Lung (tissue), 12 donors: Measurements from ENCODE around the gene ASMTL. TPM values are rescaled to one million over a fixed set of nuclear protein-coding genes. Genes with fewer than 3 reads are reported as not detected.
"Not testable (repeated sequence)": the region's sequence is repeated elsewhere in the genome, so short reads cannot be mapped to it uniquely, and the experiment has no call there.

Experiments
- ATAC-seq: fragments of 200-7000 bp; cut with Tn5 transposase; one replicate; pipeline ENCODE4 v1.9.1; 2020; ENCODE audit warnings: moderate number of reproducible peaks; ENCODE audit not compliant: insufficient read depth, low FRiP score
- DNase-seq, 3 donors: peaks; one replicate each; pipeline ENCODE4 v3.0.0-alpha.2; 2013 to 2017
- H3K27ac ChIP-seq, 2 donors: one replicate each; pipeline ENCODE4 v1.5.1; 2013; ENCODE audit warnings: mild to moderate bottlenecking in 2 of 2, moderate library complexity in 2 of 2, control low read depth in 1 of 2, inconsistent platforms in 1 of 2, low read depth in 1 of 2, low read length in 1 of 2
- H3K27me3 ChIP-seq, 3 donors: one replicate each; pipeline ENCODE4 v1.5.1; 2013; ENCODE audit warnings: low read length in 2 of 3; ENCODE audit not compliant: control insufficient read depth in 3 of 3, insufficient read depth in 3 of 3
- H3K36me3 ChIP-seq, 4 donors: one replicate each; pipeline ENCODE4 v1.5.1; 2013; ENCODE audit warnings: low read length in 4 of 4, mild to moderate bottlenecking in 1 of 4, moderate library complexity in 1 of 4; ENCODE audit not compliant: control insufficient read depth in 4 of 4, insufficient read depth in 4 of 4
- H3K4me1 ChIP-seq, 5 donors: one replicate each; pipeline ENCODE4 v1.5.1; 2013; ENCODE audit warnings: low read length in 5 of 5, mild to moderate bottlenecking in 2 of 5, moderate library complexity in 1 of 5; ENCODE audit not compliant: control insufficient read depth in 5 of 5, insufficient read depth in 5 of 5
- H3K4me3 ChIP-seq: one replicate; pipeline ENCODE4 v1.5.1; 2013; ENCODE audit warnings: mild to moderate bottlenecking, control low read depth, moderate library complexity
- H3K9ac ChIP-seq, 2 donors: one replicate each; pipeline ENCODE4 v1.5.1; 2013; ENCODE audit warnings: low read length in 2 of 2, control low read depth in 1 of 2; ENCODE audit not compliant: insufficient read depth in 1 of 2
- H3K9me3 ChIP-seq, 4 donors: one replicate each; pipeline ENCODE4 v1.5.1; 2013; ENCODE audit warnings: low read length in 3 of 4, mild to moderate bottlenecking in 1 of 4, moderate library complexity in 1 of 4; ENCODE audit not compliant: control insufficient read depth in 4 of 4, insufficient read depth in 3 of 4
- CTCF ChIP-seq: IDR thresholded peaks from 2 replicates; pipeline ENCODE4 v1.5.1; 2012; ENCODE audit warnings: mild to moderate bottlenecking; ENCODE audit errors: control extremely low read depth, extremely low read depth
- WGBS, 2 donors: extraction: QIAGEN DNeasy Blood & Tissue Kit; methylation state at CpG; one replicate each; pipeline ENCODE4 v1.1.7; 2013; 5-methylcytosine and 5-hydroxymethylcytosine counted together
- polyA plus RNA-seq, 2 donors: library from polyadenylated mRNA; stranded (reverse); fragments of 200-250 nt; gene quantifications; one replicate each; pipeline ENCODE4 v1.2.1, GENCODE V29; 2013
- total RNA-seq, 2 donors: library from RNA; depleted of rRNA in 1 of 2; stranded (reverse); fragments of >200 nt in 1 of 2; gene quantifications; one replicate each; pipeline ENCODE4 v1.2.1, GENCODE V29; 2014 to 2021
- donor health status: control.
- donor health status: control.
- donor health status: Bipolar disorder and iron deficiency.
- donor health status: healthy.
- donor health status: DM: yes; HTN: yes; CAD: no.

The ASMTL gene
- total and polyA plus RNA-seq, 4 donors, result 12.3 to 29.4 (median 21.8) TPM

GRCh38 chrX:1446984-1447968 is 5.4 kb downstream of the ASMTL start:
- peak in 1 of 3 donors; percentile 7 for DNase-seq
- ATAC-seq, H3K9ac ChIP-seq, H3K4me1 ChIP-seq, H3K27me3 ChIP-seq, H3K27ac ChIP-seq, H3K36me3 ChIP-seq, H3K4me3 ChIP-seq: not testable (repeated sequence)
- WGBS, 2 donors, result 78 to 91% methylated on average over 13 of the region's 13 CpGs
- H3K9me3 ChIP-seq, result peaks cover 0 to 11% (median 6%) of the 10 kb centered on the region in 4 donors

- DNase-seq, result peak in 1 of 3 donors; percentile 4
- ATAC-seq, result no peak
These were observed 7.9 kb downstream of the ASMTL start for GRCh38 chrX:1444561-1445500.

GRCh38 chrX:1443496-1444075 is 9.1 kb downstream of the ASMTL start:
- 89 to 90% methylated on average over 26 of the region's 26 CpGs for WGBS, 2 donors
- peak in 1 of 3 donors; percentile 4 for DNase-seq
- Histone ChIP-seq H3K9me3 (peaks cover 0 to 11% (median 6%) of the 10 kb centered on the region in 4 donors), H3K9ac (no peak overlapping the region), H3K36me3 (peaks cover 3 to 11% (median 7%) of the 10 kb centered on the region in 4 donors), H3K4me1 (no peaks in the 10 kb centered on the region), H3K27ac (no peak overlapping the region), H3K4me3 (no peak overlapping the region), H3K27me3 (no peaks in the 10 kb centered on the region)
- TF ChIP-seq CTCF, result no peak
- no peak for ATAC-seq

More at GRCh38 chrX:1444561-1445500, 7.9 kb downstream of the ASMTL start:
- Histone ChIP-seq H3K4me1 (no peaks in the 10 kb centered on the region), H3K9ac (no peak overlapping the region), H3K27me3 (no peaks in the 10 kb centered on the region), H3K9me3 (peaks cover 0 to 11% (median 6%) of the 10 kb centered on the region in 4 donors), H3K4me3 (no peak overlapping the region), H3K27ac (no peak overlapping the region), H3K36me3 (peaks cover 0 to 5% (median 4%) of the 10 kb centered on the region in 4 donors)
- no peak for TF ChIP-seq CTCF
- WGBS, 2 donors, result 97 to 99% methylated on average over 19 of the region's 19 CpGs
